Esophagus squamous epithelium (tissue), 4 donors: ENCODE results near the gene PRDM2.

Experiments
- POLR2A ChIP-seq, 4 donors: fragments of 450-650 bp; IDR thresholded peaks; one replicate each; pipeline ENCODE4 v1.6.1; 2017; ENCODE audit warnings: antibody characterized with exemption in 4 of 4, mild to moderate bottlenecking in 4 of 4, moderate library complexity in 3 of 4
- TF ChIP-seq, protein P1 (sequence below), 6 experiments: fragments of 450-650 bp in 4 of 6; fragments of 200-600 bp in 2 of 6; sonication (generic) in 2 of 6; IDR thresholded peaks; one replicate each; pipeline ENCODE4 v1.5.1; 2016 to 2019; ENCODE audit warnings: antibody characterized with exemption in 6 of 6, mild to moderate bottlenecking in 4 of 6, moderate library complexity in 4 of 6

DNA sequence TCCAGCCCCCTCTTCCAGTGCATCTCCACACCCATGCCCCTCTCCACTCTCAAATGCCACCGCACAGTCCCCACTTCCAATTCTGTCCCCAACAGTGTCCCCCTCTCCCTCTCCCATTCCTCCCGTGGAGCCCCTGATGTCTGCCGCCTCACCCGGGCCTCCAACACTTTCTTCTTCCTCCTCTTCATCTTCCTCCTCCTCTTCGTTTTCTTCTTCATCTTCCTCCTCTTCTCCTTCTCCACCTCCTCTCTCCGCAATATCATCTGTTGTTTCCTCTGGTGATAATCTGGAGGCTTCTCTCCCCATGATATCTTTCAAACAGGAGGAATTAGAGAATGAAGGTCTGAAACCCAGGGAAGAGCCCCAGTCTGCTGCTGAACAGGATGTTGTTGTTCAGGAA, 80.8 kb downstream of the PRDM2 start:
- TF ChIP-seq, protein P1, sequence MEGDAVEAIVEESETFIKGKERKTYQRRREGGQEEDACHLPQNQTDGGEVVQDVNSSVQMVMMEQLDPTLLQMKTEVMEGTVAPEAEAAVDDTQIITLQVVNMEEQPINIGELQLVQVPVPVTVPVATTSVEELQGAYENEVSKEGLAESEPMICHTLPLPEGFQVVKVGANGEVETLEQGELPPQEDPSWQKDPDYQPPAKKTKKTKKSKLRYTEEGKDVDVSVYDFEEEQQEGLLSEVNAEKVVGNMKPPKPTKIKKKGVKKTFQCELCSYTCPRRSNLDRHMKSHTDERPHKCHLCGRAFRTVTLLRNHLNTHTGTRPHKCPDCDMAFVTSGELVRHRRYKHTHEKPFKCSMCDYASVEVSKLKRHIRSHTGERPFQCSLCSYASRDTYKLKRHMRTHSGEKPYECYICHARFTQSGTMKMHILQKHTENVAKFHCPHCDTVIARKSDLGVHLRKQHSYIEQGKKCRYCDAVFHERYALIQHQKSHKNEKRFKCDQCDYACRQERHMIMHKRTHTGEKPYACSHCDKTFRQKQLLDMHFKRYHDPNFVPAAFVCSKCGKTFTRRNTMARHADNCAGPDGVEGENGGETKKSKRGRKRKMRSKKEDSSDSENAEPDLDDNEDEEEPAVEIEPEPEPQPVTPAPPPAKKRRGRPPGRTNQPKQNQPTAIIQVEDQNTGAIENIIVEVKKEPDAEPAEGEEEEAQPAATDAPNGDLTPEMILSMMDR (IDR thresholded peaks at IDR 0.05), result no peak
- no peak for TF ChIP-seq POLR2A (IDR thresholded peaks at IDR 0.05)
